Ramos (cell line): ENCODE results near the gene PDAP1.
"Not testable (repeated sequence)": the region's sequence is repeated elsewhere in the genome, so short reads cannot be mapped to it uniquely, and the experiment has no call there.

Source experiments
- in situ Hi-C: fragments of 300-500 bp; cut with MboI; formaldehyde crosslinking; loops from one replicate; pipeline ENCODE4 v1.14.3; 2022; ENCODE audit warnings: low sequenced_read_pairs; ENCODE audit not compliant: unreplicated experiment

Gene PDAP1

GRCh38 chr7:99359465-99360154, 48.8 kb downstream of the PDAP1 start:
- in situ Hi-C loops: no loop called here

- in situ Hi-C loops: not testable (repeated sequence)
Observed at GRCh38 chr7:99358521-99358920, 49.9 kb downstream of the PDAP1 start.

- in situ Hi-C loops: no loop called here
Observed at GRCh38 chr7:99357701-99358490, 50.5 kb downstream of the PDAP1 start.

- in situ Hi-C loops: no loop called here
Observed at GRCh38 chr7:99355098-99355497, 53.3 kb downstream of the PDAP1 start.

GRCh38 chr7:99352247-99352646, 56.1 kb downstream of the PDAP1 start:
- in situ Hi-C loops: no loop called here

- in situ Hi-C loops: not testable (repeated sequence)
Observed at GRCh38 chr7:99350641-99351040, 57.8 kb downstream of the PDAP1 start.
